DOHH2 (cell line): ENCODE data around the gene CRPPA.

Experiments used
- EZH2phosphoT487 ChIP-seq: fragments of 200-600 bp; sonication (generic); IDR thresholded peaks from 2 replicates; pipeline ENCODE4 v1.6.1; 2017; ENCODE audit warnings: borderline replicate concordance, mild to moderate bottlenecking, antibody characterized with exemption, low read length, moderate library complexity, mixed read lengths
- TF ChIP-seq, protein P1 (sequence below): fragments of 200-600 bp; sonication (generic); IDR thresholded peaks from one replicate; pipeline ENCODE4 v1.5.1; 2014; ENCODE audit warnings: antibody characterized with exemption, mild to moderate bottlenecking, low read depth, low read length; ENCODE audit not compliant: poor library complexity, severe bottlenecking

- TF ChIP-seq, protein P1, sequence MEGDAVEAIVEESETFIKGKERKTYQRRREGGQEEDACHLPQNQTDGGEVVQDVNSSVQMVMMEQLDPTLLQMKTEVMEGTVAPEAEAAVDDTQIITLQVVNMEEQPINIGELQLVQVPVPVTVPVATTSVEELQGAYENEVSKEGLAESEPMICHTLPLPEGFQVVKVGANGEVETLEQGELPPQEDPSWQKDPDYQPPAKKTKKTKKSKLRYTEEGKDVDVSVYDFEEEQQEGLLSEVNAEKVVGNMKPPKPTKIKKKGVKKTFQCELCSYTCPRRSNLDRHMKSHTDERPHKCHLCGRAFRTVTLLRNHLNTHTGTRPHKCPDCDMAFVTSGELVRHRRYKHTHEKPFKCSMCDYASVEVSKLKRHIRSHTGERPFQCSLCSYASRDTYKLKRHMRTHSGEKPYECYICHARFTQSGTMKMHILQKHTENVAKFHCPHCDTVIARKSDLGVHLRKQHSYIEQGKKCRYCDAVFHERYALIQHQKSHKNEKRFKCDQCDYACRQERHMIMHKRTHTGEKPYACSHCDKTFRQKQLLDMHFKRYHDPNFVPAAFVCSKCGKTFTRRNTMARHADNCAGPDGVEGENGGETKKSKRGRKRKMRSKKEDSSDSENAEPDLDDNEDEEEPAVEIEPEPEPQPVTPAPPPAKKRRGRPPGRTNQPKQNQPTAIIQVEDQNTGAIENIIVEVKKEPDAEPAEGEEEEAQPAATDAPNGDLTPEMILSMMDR: no peak
- no peak for TF ChIP-seq EZH2phosphoT487
Observed at GRCh38 chr7:16402091-16402490, 19.2 kb downstream of the CRPPA start.
